ENCODE measurements around the gene PNMA3. TPM values are rescaled to one million over a fixed set of nuclear protein-coding genes. Genes with fewer than 3 reads are reported as not detected.
"Not testable (repeated sequence)": the region's sequence is repeated elsewhere in the genome, so short reads cannot be mapped to it uniquely, and the experiment has no call there.

PNMA3 gene
- total and polyA plus RNA-seq, 2 experiments from 2014 or later = 2.5 to 8.5 TPM

GRCh38 chrX:153104959-153105358 is 48.7 kb downstream of the PNMA3 start:
- not testable (repeated sequence) for H4K20me1 ChIP-seq (replicated peaks; ENCODE audit: insufficient read depth); H3F3A ChIP-seq (replicated peaks; ENCODE audit: low read depth); H3K4me2 ChIP-seq; H3K36me3 Mint-ChIP-seq (ENCODE audit: low read depth); DNase-seq (ENCODE audit: low spot score); H3K27ac Mint-ChIP-seq; ATAC-seq; H3K9me2 ChIP-seq (ENCODE audit: insufficient read depth); H3K4me3 Mint-ChIP-seq; H3K4me3 ChIP-seq; H3K27me3 Mint-ChIP-seq (ENCODE audit: insufficient read depth, low read depth, poor library complexity); H3K4me1 ChIP-seq (ENCODE audit: insufficient read depth); H2AFZ ChIP-seq; H3K4me1 Mint-ChIP-seq; H3K36me3 ChIP-seq (ENCODE audit: insufficient read depth); H3K27me3 ChIP-seq (ENCODE audit: insufficient read depth); H3K27ac ChIP-seq (ENCODE audit: low read depth); H3K79me2 ChIP-seq (replicated peaks; ENCODE audit: insufficient read depth); H3K9me3 Mint-ChIP-seq

- ATAC-seq; DNase-seq (ENCODE audit: low spot score); H3K4me1 ChIP-seq (ENCODE audit: insufficient read depth); H3F3A ChIP-seq (replicated peaks; ENCODE audit: low read depth); H3K27me3 Mint-ChIP-seq (ENCODE audit: insufficient read depth, low read depth, poor library complexity); H3K4me1 Mint-ChIP-seq; H4K20me1 ChIP-seq (replicated peaks; ENCODE audit: insufficient read depth); H3K27ac Mint-ChIP-seq; H3K36me3 Mint-ChIP-seq (ENCODE audit: low read depth); H3K36me3 ChIP-seq (ENCODE audit: insufficient read depth); H3K27ac ChIP-seq (ENCODE audit: low read depth); H3K4me3 ChIP-seq; H3K9me3 Mint-ChIP-seq; H3K9me2 ChIP-seq (ENCODE audit: insufficient read depth); H2AFZ ChIP-seq; H3K4me2 ChIP-seq; H3K79me2 ChIP-seq (replicated peaks; ENCODE audit: insufficient read depth); H3K27me3 ChIP-seq (ENCODE audit: insufficient read depth); H3K4me3 Mint-ChIP-seq: not testable (repeated sequence)
These were observed 50.0 kb downstream of the PNMA3 start for GRCh38 chrX:153106092-153106801.

Small RNA genes lying within 50 kb of the gene (small RNA-seq; reads per million reads assigned to genes)
- not detected for gene AC243428.1 (ENCODE audit: low replicate concordance)

Other genes starting within 250 kb of the PNMA3 start
- gene CETN2, start 225.7 kb upstream of the PNMA3 start, total RNA-seq (2014; rRNA removed; shearing (Covaris generic)) = 20.4 and 23.9 TPM in 2 replicates
- 53.4 and 53.7 TPM in 2 replicates for gene CETN2, start 225.7 kb upstream of the PNMA3 start, polyA plus RNA-seq (2016; fragmentation: Nextera tagmentation; extraction: Ambion mirVana)
- gene NSDHL, start 225.4 kb upstream of the PNMA3 start, total RNA-seq (2014; rRNA removed; shearing (Covaris generic)) = 32.0 and 34.3 TPM in 2 replicates
- gene NSDHL, start 225.4 kb upstream of the PNMA3 start, polyA plus RNA-seq (2016; fragmentation: Nextera tagmentation; extraction: Ambion mirVana) = 28.2 and 32.4 TPM in 2 replicates
- 5.9 and 7.8 TPM in 2 replicates for gene ZNF185, start 158.4 kb upstream of the PNMA3 start, total RNA-seq (2014; rRNA removed; shearing (Covaris generic))
- gene ZNF185, start 158.4 kb upstream of the PNMA3 start, polyA plus RNA-seq (2016; fragmentation: Nextera tagmentation; extraction: Ambion mirVana) = 2.7 and 2.9 TPM in 2 replicates
- gene PNMA5, start 62.4 kb upstream of the PNMA3 start, total RNA-seq (2014; rRNA removed; shearing (Covaris generic)) = 0.49 and 0.62 TPM in 2 replicates
- gene PNMA5, start 62.4 kb upstream of the PNMA3 start, polyA plus RNA-seq (2016; fragmentation: Nextera tagmentation; extraction: Ambion mirVana) = 0.10 and 0.24 TPM in 2 replicates
- gene PNMA6A, start 16.0 kb downstream of the PNMA3 start, total RNA-seq (2014; rRNA removed; shearing (Covaris generic)) = 6.6 and 7.1 TPM in 2 replicates
- gene PNMA6A, start 16.0 kb downstream of the PNMA3 start, polyA plus RNA-seq (2016; fragmentation: Nextera tagmentation; extraction: Ambion mirVana) = 2.4 and 2.9 TPM in 2 replicates
- gene MAGEA1, start 122.8 kb downstream of the PNMA3 start, total RNA-seq (2014; rRNA removed; shearing (Covaris generic)) = not detected in 2 replicates
- not detected in 2 replicates for gene MAGEA1, start 122.8 kb downstream of the PNMA3 start, polyA plus RNA-seq (2016; fragmentation: Nextera tagmentation; extraction: Ambion mirVana)

Measured in GM23338 (cell line).